ENCODE data around the gene STRBP. TPM values are rescaled to one million over a fixed set of nuclear protein-coding genes. Genes with fewer than 3 reads are reported as not detected.

The STRBP gene
- total RNA-seq, 4 donors from 2014 or later: 20.8 to 49.9 (median 37.4) TPM

GRCh38 chr9:123120953-123121352, 147.4 kb downstream of the STRBP start:
- Histone ChIP-seq H3K4me1 (peaks cover 0 to 8% (median 0%) of the 10 kb centered on the region in 4 donors), H3K27me3 (no peaks in the 10 kb centered on the region), H3K27ac (no peak overlapping the region), H3K4me3 (no peak overlapping the region), H3K9me3 (no peaks in the 10 kb centered on the region), H3K36me3 (no peaks in the 10 kb centered on the region)
- TF ChIP-seq POLR2A (IDR thresholded peaks at IDR 0.05) (no peak), CTCF (IDR thresholded peaks at IDR 0.05) (no peak)
- DNase-seq: no peak

- H3K27ac ChIP-seq: no peak overlapping the region
- H3K4me3 ChIP-seq: no peak overlapping the region
- DNase-seq: no peak
- no peaks in the 10 kb centered on the region for H3K27me3 ChIP-seq
- no peaks in the 10 kb centered on the region for H3K9me3 ChIP-seq
- peaks cover 0 to 4% (median 0%) of the 10 kb centered on the region in 3 donors for H3K36me3 ChIP-seq
- TF ChIP-seq POLR2A (IDR thresholded peaks at IDR 0.05) (no peak), CTCF (IDR thresholded peaks at IDR 0.05) (no peak)
- H3K4me1 ChIP-seq: peaks cover 0 to 8% (median 0%) of the 10 kb centered on the region in 4 donors
Observed at GRCh38 chr9:123120131-123120530, 148.3 kb downstream of the STRBP start.

GRCh38 chr9:123119566-123119965, 148.8 kb downstream of the STRBP start:
- Histone ChIP-seq H3K27ac (no peak overlapping the region), H3K4me1 (peaks cover 0 to 8% (median 0%) of the 10 kb centered on the region in 4 donors), H3K9me3 (no peaks in the 10 kb centered on the region), H3K36me3 (peaks cover 0 to 7% (median 0%) of the 10 kb centered on the region in 3 donors), H3K4me3 (no peak overlapping the region), H3K27me3 (no peaks in the 10 kb centered on the region)
- no peak for DNase-seq
- TF ChIP-seq POLR2A (IDR thresholded peaks at IDR 0.05) (no peak), CTCF (IDR thresholded peaks at IDR 0.05) (no peak)

GRCh38 chr9:123116036-123116435, 152.3 kb downstream of the STRBP start:
- Histone ChIP-seq H3K9me3 (no peaks in the 10 kb centered on the region), H3K4me1 (peaks cover 0 to 14% (median 0%) of the 10 kb centered on the region in 4 donors), H3K36me3 (peaks cover 0 to 14% (median 0%) of the 10 kb centered on the region in 3 donors), H3K27ac (no peak overlapping the region), H3K27me3 (no peaks in the 10 kb centered on the region), H3K4me3 (no peak overlapping the region)
- no peak for TF ChIP-seq POLR2A (IDR thresholded peaks at IDR 0.05)
- TF ChIP-seq CTCF (IDR thresholded peaks at IDR 0.05): no peak
- no peak for DNase-seq

GRCh38 chr9:123115146-123115913, 153.1 kb downstream of the STRBP start:
- H3K27ac ChIP-seq: no peak overlapping the region
- peaks cover 0 to 16% (median 0%) of the 10 kb centered on the region in 4 donors for H3K4me1 ChIP-seq
- DNase-seq: no peak
- no peak for TF ChIP-seq CTCF (IDR thresholded peaks at IDR 0.05)
- no peak for TF ChIP-seq POLR2A (IDR thresholded peaks at IDR 0.05)
- no peaks in the 10 kb centered on the region for H3K27me3 ChIP-seq
- no peaks in the 10 kb centered on the region for H3K9me3 ChIP-seq
- H3K36me3 ChIP-seq: peaks cover 0 to 14% (median 0%) of the 10 kb centered on the region in 3 donors
- no peak overlapping the region for H3K4me3 ChIP-seq
